Neural cell (in vitro differentiated cells): ENCODE measurements around the gene CARMIL1. TPM values are rescaled to one million over a fixed set of nuclear protein-coding genes. Genes with fewer than 3 reads are reported as not detected.

Experiments
- H2AFZ ChIP-seq: fragments of 200-600, 300-800 bp; sonication (generic), shearing (Covaris generic); 2 replicates; pipeline ENCODE4 v1.6.0; 2014; ENCODE audit warnings: low read depth, mild to moderate bottlenecking, antibody characterized with exemption, low read length, moderate library complexity
- H3F3A ChIP-seq: fragments of 200-600 bp; shearing (Covaris generic); 2 replicates; pipeline ENCODE4 v1.6.1; 2016; ENCODE audit warnings: mild to moderate bottlenecking, moderate library complexity, mixed read lengths, antibody characterized with exemption, low read length; ENCODE audit not compliant: insufficient read depth, poor library complexity, severe bottlenecking
- H3K27ac ChIP-seq: fragments of 200-600, 300-800 bp; sonication (generic), shearing (Covaris generic); 2 replicates; pipeline ENCODE4 v1.5.1; 2014; ENCODE audit warnings: mild to moderate bottlenecking, low read length, moderate library complexity
- H3K27me3 ChIP-seq: fragments of 300-800, 200-600 bp; sonication (generic), shearing (Covaris generic); 2 replicates; pipeline ENCODE4 v1.6.0; 2014; ENCODE audit warnings: mild to moderate bottlenecking, low read depth, low read length, moderate library complexity; ENCODE audit not compliant: insufficient read depth
- H3K36me3 ChIP-seq: fragments of 300-800, 200-600 bp; sonication (generic), shearing (Covaris generic); 2 replicates; pipeline ENCODE4 v1.5.1; 2014; ENCODE audit warnings: mild to moderate bottlenecking, antibody characterized with exemption, low read length, moderate library complexity; ENCODE audit not compliant: insufficient read depth
- H3K4me2 ChIP-seq: fragments of 300-800, 200-600 bp; sonication (generic), shearing (Covaris generic); 2 replicates; pipeline ENCODE4 v1.6.0; 2014; ENCODE audit warnings: mild to moderate bottlenecking, low read length
- H3K4me3 ChIP-seq: fragments of 300-800, 200-600 bp; sonication (generic), shearing (Covaris generic); 2 replicates; pipeline ENCODE4 v1.5.1; 2014; ENCODE audit warnings: mild to moderate bottlenecking, low read length, moderate library complexity
- H3K79me2 ChIP-seq: fragments of 200-600 bp; shearing (Covaris generic); replicated peaks from 2 replicates; pipeline ENCODE4 v1.6.0; 2014; ENCODE audit warnings: mild to moderate bottlenecking, low read length, moderate library complexity; ENCODE audit not compliant: insufficient read depth
- H3K9ac ChIP-seq: fragments of 300-800, 200-600 bp; sonication (generic), shearing (Covaris generic); 2 replicates; pipeline ENCODE4 v1.6.1; 2016; ENCODE audit warnings: mild to moderate bottlenecking, low read length, mixed read lengths
- H3K9me2 ChIP-seq: fragments of 200-600 bp; shearing (Covaris generic); 2 replicates; pipeline ENCODE4 v1.6.1; 2016; ENCODE audit warnings: mild to moderate bottlenecking, low read length, mixed read lengths; ENCODE audit not compliant: insufficient read depth
- H3K9me3 ChIP-seq: fragments of 200-600, 300-800 bp; sonication (generic), shearing (Covaris generic); 2 replicates; pipeline ENCODE4 v1.6.1; 2016; ENCODE audit warnings: mild to moderate bottlenecking, mixed run types, low read length, moderate library complexity, mixed read lengths
- H4K20me1 ChIP-seq: fragments of 200-600 bp; shearing (Covaris generic); 2 replicates; pipeline ENCODE4 v1.6.1; 2016; ENCODE audit warnings: mild to moderate bottlenecking, mixed run types; ENCODE audit not compliant: insufficient read depth
- EP300 ChIP-seq: fragments of 450-650 bp; conservative IDR thresholded peaks from 2 replicates; pipeline ENCODE4 v1.6.1; 2014; ENCODE audit warnings: antibody characterized with exemption, mild to moderate bottlenecking, moderate library complexity; ENCODE audit not compliant: poor library complexity, severe bottlenecking
- EZH2 ChIP-seq: fragments of 200-600, 300-800 bp; shearing (Covaris generic), sonication (generic); IDR thresholded peaks from 2 replicates; pipeline ENCODE4 v1.6.1; 2014; ENCODE audit warnings: antibody characterized with exemption, low read length, borderline replicate concordance, mild to moderate bottlenecking; ENCODE audit not compliant: insufficient read depth, poor library complexity, severe bottlenecking
- MXI1 ChIP-seq: fragments of 450-650 bp; conservative IDR thresholded peaks from 2 replicates; pipeline ENCODE4 v1.6.1; 2014; ENCODE audit warnings: antibody characterized with exemption, mild to moderate bottlenecking; ENCODE audit not compliant: poor library complexity, severe bottlenecking
- POLR2AphosphoS5 ChIP-seq: IDR thresholded peaks from 2 replicates; pipeline ENCODE4 v1.6.1; 2012
- RAD21 ChIP-seq: fragments of 450-650 bp; conservative IDR thresholded peaks from 2 replicates; pipeline ENCODE4 v1.6.1; 2014; ENCODE audit warnings: antibody characterized with exemption, mild to moderate bottlenecking, moderate library complexity
- REST ChIP-seq: IDR thresholded peaks from 2 replicates; pipeline ENCODE4 v1.6.1; 2012; ENCODE audit warnings: borderline replicate concordance
- SMC3 ChIP-seq: fragments of 450-650 bp; conservative IDR thresholded peaks from 2 replicates; pipeline ENCODE4 v1.6.1; 2014; ENCODE audit warnings: antibody characterized with exemption, mild to moderate bottlenecking, moderate library complexity; ENCODE audit not compliant: poor library complexity
- TAF1 ChIP-seq: IDR thresholded peaks from 2 replicates; pipeline ENCODE4 v1.6.1; 2012; ENCODE audit warnings: low read depth
- polyA plus RNA-seq: library from polyadenylated mRNA; depleted of rRNA; stranded (reverse); fragments of >200 nt; gene quantifications from 2 replicates; pipeline ENCODE4 v1.2.3, GENCODE V29; 2014
- TF ChIP-seq, protein P1 (sequence below): fragments of 450-650 bp; IDR thresholded peaks from 2 replicates; pipeline ENCODE4 v1.5.1; 2014; ENCODE audit warnings: antibody characterized with exemption, mild to moderate bottlenecking, moderate library complexity; ENCODE audit not compliant: poor library complexity, severe bottlenecking

CARMIL1 gene
- polyA plus RNA-seq, 1 donor from 2014 or later = 5.3 TPM

DNA sequence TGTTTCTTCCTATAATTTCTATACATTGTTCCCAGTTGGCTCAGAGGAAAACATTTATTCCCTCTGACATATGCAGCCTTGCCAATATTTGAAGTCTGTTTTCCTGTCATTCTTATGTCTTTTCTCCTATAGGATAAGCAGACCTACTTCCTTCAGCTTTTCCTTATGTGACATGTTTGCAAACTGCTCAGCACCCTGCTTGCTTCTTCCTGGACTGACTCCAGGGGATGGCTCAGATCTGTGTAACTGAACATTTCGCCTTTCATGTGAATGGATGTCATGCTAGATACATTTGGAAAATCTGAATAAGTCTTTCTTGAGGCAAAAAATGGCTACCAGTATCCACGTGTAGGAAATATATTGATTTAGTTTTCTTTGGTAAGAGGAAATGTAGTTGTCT is 113.2 kb downstream of the CARMIL1 start:
- TF ChIP-seq EZH2 (no peak), TAF1 (no peak), RAD21 (no peak), POLR2AphosphoS5 (peak; percentile 63), REST (peak; percentile 60), EP300 (peak; percentile 39), MXI1 (no peak), SMC3 (no peak)
- TF ChIP-seq, protein P1, sequence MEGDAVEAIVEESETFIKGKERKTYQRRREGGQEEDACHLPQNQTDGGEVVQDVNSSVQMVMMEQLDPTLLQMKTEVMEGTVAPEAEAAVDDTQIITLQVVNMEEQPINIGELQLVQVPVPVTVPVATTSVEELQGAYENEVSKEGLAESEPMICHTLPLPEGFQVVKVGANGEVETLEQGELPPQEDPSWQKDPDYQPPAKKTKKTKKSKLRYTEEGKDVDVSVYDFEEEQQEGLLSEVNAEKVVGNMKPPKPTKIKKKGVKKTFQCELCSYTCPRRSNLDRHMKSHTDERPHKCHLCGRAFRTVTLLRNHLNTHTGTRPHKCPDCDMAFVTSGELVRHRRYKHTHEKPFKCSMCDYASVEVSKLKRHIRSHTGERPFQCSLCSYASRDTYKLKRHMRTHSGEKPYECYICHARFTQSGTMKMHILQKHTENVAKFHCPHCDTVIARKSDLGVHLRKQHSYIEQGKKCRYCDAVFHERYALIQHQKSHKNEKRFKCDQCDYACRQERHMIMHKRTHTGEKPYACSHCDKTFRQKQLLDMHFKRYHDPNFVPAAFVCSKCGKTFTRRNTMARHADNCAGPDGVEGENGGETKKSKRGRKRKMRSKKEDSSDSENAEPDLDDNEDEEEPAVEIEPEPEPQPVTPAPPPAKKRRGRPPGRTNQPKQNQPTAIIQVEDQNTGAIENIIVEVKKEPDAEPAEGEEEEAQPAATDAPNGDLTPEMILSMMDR = no peak
- H4K20me1 ChIP-seq = no peaks in the 10 kb centered on the region
- no peaks in the 10 kb centered on the region for H3K9me3 ChIP-seq
- no peak overlapping the region for H3K27ac ChIP-seq
- H3K79me2 ChIP-seq = no peaks in the 10 kb centered on the region
- H3K9ac ChIP-seq = no peak overlapping the region
- no peak overlapping the region for H3K4me3 ChIP-seq
- H3K4me2 ChIP-seq = no peak overlapping the region
- H3F3A ChIP-seq = no peaks in the 10 kb centered on the region
- H2AFZ ChIP-seq = no peak overlapping the region
- no peaks in the 10 kb centered on the region for H3K36me3 ChIP-seq
- H3K27me3 ChIP-seq = no peaks in the 10 kb centered on the region
- no peaks in the 10 kb centered on the region for H3K9me2 ChIP-seq

GRCh38 chr6:25395731-25396130 is 116.6 kb downstream of the CARMIL1 start:
- Histone ChIP-seq H2AFZ (no peak overlapping the region), H3K4me2 (no peak overlapping the region), H3K9me3 (no peaks in the 10 kb centered on the region), H3K79me2 (no peaks in the 10 kb centered on the region), H3K27me3 (no peaks in the 10 kb centered on the region), H3K9me2 (no peaks in the 10 kb centered on the region), H3K9ac (no peak overlapping the region), H3F3A (no peaks in the 10 kb centered on the region), H4K20me1 (no peaks in the 10 kb centered on the region), H3K27ac (no peak overlapping the region), H3K36me3 (no peaks in the 10 kb centered on the region), H3K4me3 (no peak overlapping the region)
- TF ChIP-seq TAF1 = no peak
- TF ChIP-seq MXI1 = no peak
- no peak for TF ChIP-seq EZH2
- TF ChIP-seq SMC3 = no peak
- no peak for TF ChIP-seq REST
- TF ChIP-seq, protein P1 = no peak
- TF ChIP-seq EP300 = no peak
- no peak for TF ChIP-seq POLR2AphosphoS5
- no peak for TF ChIP-seq RAD21
